ENCODE data around the gene ARVCF. TPM values are rescaled to one million over a fixed set of nuclear protein-coding genes. Genes with fewer than 3 reads are reported as not detected.

Gene ARVCF
- polyA plus RNA-seq, 1 of the 3 experiments (the other 2 are of a cell fraction), result 27.4 TPM

- no peaks in the 10 kb centered on the region for H3F3A ChIP-seq (replicated peaks; ENCODE audit: insufficient read depth)
- H3K27ac ChIP-seq (ENCODE audit: low read depth in 2 of 2, low read length in 1 of 2), result no peak overlapping the region
- ChIA-PET POLR2A (no interaction called here), CTCF (interaction anchor here (0.7 to 1.4 kb wide), 5 partner anchors 11 to 228 kb away, joined by 3 to 6 read pairs (median 3); partner anchors contain the start of gene RANBP1)
- no peak overlapping the region for H3K9ac ChIP-seq
- no peaks in the 10 kb centered on the region for H3K27me3 ChIP-seq (ENCODE audit: insufficient read depth)
- H3K36me3 ChIP-seq (replicated peaks in 1 of 2; ENCODE audit: control insufficient read depth in 1 of 2, insufficient read depth in 2 of 2, low read length in 1 of 2), result peaks cover 11 to 13% of the 10 kb centered on the region in 2 experiments
- TF ChIP-seq TEAD4 (IDR thresholded peaks at IDR 0.05; ENCODE audit: borderline replicate concordance, insufficient read depth) (no peak), SMC3 (IDR thresholded peaks at IDR 0.05; ENCODE audit: low read depth, low read length) (no peak), GATA2 (CRISPR knock-in tag; IDR thresholded peaks at IDR 0.05) (no peak), EP300 (IDR thresholded peaks at IDR 0.05; ENCODE audit: borderline replicate concordance in 1 of 2, low read depth in 1 of 2, low read length in 1 of 2) (no peak), RFX5 (IDR thresholded peaks at IDR 0.05; ENCODE audit: low read length) (no peak), EZH2phosphoT487 (IDR thresholded peaks at IDR 0.05; ENCODE audit: borderline replicate concordance, low read depth) (no peak), NRF1 (IDR thresholded peaks at IDR 0.05; ENCODE audit: low read depth, low read length) (no peak), REST (IDR thresholded peaks at IDR 0.05; ENCODE audit: low read depth, low read length) (no peak), YY1 (IDR thresholded peaks at IDR 0.05; ENCODE audit: low read depth) (no peak), POLR2AphosphoS5 (IDR thresholded peaks at IDR 0.05; ENCODE audit: low read depth, low read length) (no peak), CTCF (IDR thresholded peaks at IDR 0.05) (no peak), GABPA (IDR thresholded peaks at IDR 0.05; ENCODE audit: low read depth) (no peak), PBX3 (IDR thresholded peaks at IDR 0.05) (no peak), FOSL2 (IDR thresholded peaks at IDR 0.05; ENCODE audit: borderline replicate concordance, low read depth) (no peak)
- H3K79me2 ChIP-seq (ENCODE audit: insufficient read depth), result peaks cover 31% of the 10 kb centered on the region; the same call in 1 of the 2 replicates
- WGBS (ENCODE audit: low lambda C conversion rate), result 94% methylated on average over 14 of the region's 30 CpGs
- H3K4me1 ChIP-seq (ENCODE audit: control insufficient read depth in 1 of 2, insufficient read depth in 2 of 2, low read depth in 1 of 2, low read length in 1 of 2), result peaks cover 7 to 14% of the 10 kb centered on the region in 2 experiments; a peak in 2 of 4 replicates
- H3K9me2 ChIP-seq, result no peaks in the 10 kb centered on the region
- no peak overlapping the region for H2AFZ ChIP-seq (ENCODE audit: low read depth)
- H3K4me2 ChIP-seq, result no peak overlapping the region
- peak; percentile 32 for DNase-seq
- H3K4me3 ChIP-seq (ENCODE audit: low read depth in 2 of 2, low read length in 1 of 2), result no peak overlapping the region
- peaks cover 28% of the 10 kb centered on the region for H4K20me1 ChIP-seq (ENCODE audit: insufficient read depth)
- no peaks in the 10 kb centered on the region for H3K9me3 ChIP-seq
These were observed 57.5 kb downstream of the ARVCF start for GRCh38 chr22:19959043-19959586.

All from SK-N-SH (cell line).